GM19395 (cell line): ENCODE results near the gene COL16A1.
"Not testable (repeated sequence)": the region's sequence is repeated elsewhere in the genome, so short reads cannot be mapped to it uniquely, and the experiment has no call there.

Experiments
- ATAC-seq: cut with Tn5 transposase; IDR thresholded peaks from one replicate; pipeline ENCODE4 v1.9.1; 2021; ENCODE audit warnings: mild to moderate bottlenecking, moderate library complexity; ENCODE audit not compliant: unreplicated experiment

The COL16A1 gene

GRCh38 chr1:31707711-31708110 is 3.9 kb upstream of the COL16A1 start:
- ATAC-seq, result no peak

- not testable (repeated sequence) for ATAC-seq
These were observed 3.3 kb upstream of the COL16A1 start for GRCh38 chr1:31707059-31707600.

- no peak for ATAC-seq
These were observed 2.7 kb upstream of the COL16A1 start for GRCh38 chr1:31706384-31707058.

GRCh38 chr1:31705080-31705866 is 1.5 kb upstream of the COL16A1 start:
- no peak for ATAC-seq

GRCh38 chr1:31704271-31705079 is 658 bp upstream of the COL16A1 start:
- no peak for ATAC-seq

- no peak for ATAC-seq
These were observed 897 bp downstream of the COL16A1 start for GRCh38 chr1:31702836-31703404.

- no peak for ATAC-seq
These were observed 2.6 kb downstream of the COL16A1 start for GRCh38 chr1:31701091-31701736.

GRCh38 chr1:31700468-31701090 is 3.2 kb downstream of the COL16A1 start:
- ATAC-seq, result no peak

GRCh38 chr1:31699341-31699891 is 4.4 kb downstream of the COL16A1 start:
- no peak for ATAC-seq

GRCh38 chr1:31697369-31697984 is 6.3 kb downstream of the COL16A1 start:
- ATAC-seq, result no peak

- ATAC-seq, result no peak
These were observed 7.6 kb downstream of the COL16A1 start for GRCh38 chr1:31696242-31696641.

- no peak for ATAC-seq
These were observed 8.5 kb downstream of the COL16A1 start for GRCh38 chr1:31695327-31695726.

- ATAC-seq, result no peak
These were observed 8.9 kb downstream of the COL16A1 start for GRCh38 chr1:31694964-31695313.

- no peak for ATAC-seq
These were observed 9.5 kb downstream of the COL16A1 start for GRCh38 chr1:31694069-31694963.

GRCh38 chr1:31693231-31693630 is 10.6 kb downstream of the COL16A1 start:
- ATAC-seq, result no peak

- ATAC-seq, result no peak
These were observed 11.9 kb downstream of the COL16A1 start for GRCh38 chr1:31691951-31692350.

- ATAC-seq, result no peak
These were observed 12.4 kb downstream of the COL16A1 start for GRCh38 chr1:31691446-31691845.

- ATAC-seq, result no peak
These were observed 12.9 kb downstream of the COL16A1 start for GRCh38 chr1:31690921-31691320.
